ENCODE measurements around the gene LLGL1. TPM values are rescaled to one million over a fixed set of nuclear protein-coding genes. Genes with fewer than 3 reads are reported as not detected.

The LLGL1 gene
- total RNA-seq, 1 donor from 2014 or later, result 9.0 TPM

DNA sequence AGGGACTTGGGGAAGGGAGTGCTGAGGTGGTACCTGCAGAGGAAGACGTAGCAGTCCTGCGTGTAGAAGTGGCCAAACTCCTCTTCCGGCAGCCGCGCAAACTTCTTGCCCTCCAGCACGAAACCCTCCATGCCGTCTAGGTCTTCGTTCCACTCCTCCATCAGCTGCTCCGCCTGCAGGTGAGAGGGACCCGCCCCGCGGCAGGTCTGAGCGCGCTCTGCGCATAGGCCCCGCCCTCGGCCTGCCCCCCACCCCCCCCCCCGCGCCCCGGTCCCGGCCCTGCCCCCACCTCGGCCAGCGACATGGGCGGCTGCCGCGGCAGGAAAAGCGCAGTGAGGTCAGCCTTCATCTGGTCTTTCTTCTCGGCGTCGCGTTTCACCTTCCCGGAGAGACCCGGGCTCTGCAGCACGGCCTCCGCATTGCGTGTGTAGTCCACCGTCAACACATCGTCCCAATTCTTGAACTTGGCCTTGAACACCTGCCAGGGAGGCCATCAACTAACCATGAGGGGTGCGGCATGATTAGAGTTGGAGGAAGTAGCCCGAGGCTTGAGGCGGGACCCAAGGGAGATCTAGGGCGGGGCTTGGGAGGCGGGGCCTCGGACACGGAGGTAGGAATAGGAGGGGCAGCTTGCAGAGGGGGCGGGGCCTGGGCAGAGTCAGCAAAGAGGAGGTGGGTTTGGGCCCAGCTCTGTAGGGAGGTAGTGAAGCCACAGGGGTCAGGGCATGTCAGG lies 21.6 kb downstream of the LLGL1 start:
- peak; percentile 72 for DNase-seq
- intact Hi-C loops (cut with micrococcal nuclease), result no loop called here

DNA sequence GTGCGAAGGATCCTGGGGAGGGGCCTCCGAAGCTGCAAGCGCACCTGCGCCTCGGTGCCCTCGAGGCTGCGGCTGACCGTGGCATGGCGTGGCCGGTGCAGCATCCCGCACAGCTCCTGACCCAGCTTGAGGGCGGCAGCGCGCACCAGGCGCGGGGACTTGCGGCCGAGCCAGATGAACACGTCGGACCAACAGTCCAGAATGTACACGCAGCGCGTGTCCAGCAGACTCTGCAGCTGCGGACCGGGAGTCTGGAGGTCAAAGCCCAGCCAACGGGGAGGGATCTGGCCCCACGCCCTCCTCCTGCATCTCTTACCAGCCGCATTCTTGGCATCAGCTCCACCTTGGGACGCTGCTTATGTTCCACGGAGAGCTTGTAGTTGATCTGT lies 22.2 kb downstream of the LLGL1 start:
- peak; percentile 75 for DNase-seq
- intact Hi-C loops (cut with micrococcal nuclease), result no loop called here
- peak; percentile 43 for ATAC-seq

More for the DNA sequence above, 21.6 kb downstream of the LLGL1 start:
- peak; percentile 47 for ATAC-seq

DNA sequence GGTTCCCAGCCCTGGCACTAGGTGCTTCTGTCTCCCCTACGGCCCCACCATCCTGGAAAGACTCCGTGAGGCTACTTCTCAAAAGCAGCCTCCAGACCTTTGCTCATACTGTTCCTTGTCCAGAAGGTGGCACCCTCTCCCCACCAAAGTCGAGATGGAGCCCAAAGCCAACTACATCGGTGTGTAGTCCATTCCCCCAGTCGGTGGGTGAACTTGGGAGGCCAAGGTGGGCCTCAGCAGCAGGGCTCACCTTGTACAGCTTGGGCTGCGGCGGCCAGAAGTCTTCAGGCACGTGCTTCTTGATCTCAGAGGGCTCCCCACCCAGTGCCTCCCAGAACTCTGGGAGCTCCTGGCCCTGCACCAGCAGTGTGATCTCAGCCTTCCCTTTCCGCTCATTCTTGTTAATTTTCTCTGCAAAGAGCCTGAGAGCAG lies 22.9 kb downstream of the LLGL1 start:
- peak; percentile 54 for ATAC-seq
- intact Hi-C loops (cut with micrococcal nuclease), result no loop called here

DNA sequence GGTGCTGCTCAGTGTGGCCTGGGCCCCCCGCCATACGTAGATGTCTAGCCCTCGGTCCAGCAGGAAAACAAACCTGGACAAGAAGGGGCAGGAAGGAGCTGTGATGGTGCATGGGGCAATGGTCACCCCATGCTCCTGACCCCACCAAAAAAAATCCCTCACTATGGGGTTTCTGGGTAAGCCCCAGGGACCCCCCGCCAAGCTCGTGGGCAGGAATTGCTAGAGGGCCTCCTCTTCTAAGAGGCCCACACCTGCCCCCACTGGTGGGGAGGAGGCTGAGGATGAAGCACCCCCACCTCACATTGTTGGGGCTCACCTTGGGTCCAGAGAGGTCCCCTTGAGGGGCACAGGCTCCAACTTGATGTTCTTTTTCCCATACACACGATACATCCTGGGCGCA lies 23.4 kb downstream of the LLGL1 start:
- DNase-seq (no peak), ATAC-seq (no peak)

More for the DNA sequence above, 22.9 kb downstream of the LLGL1 start:
- DNase-seq, result peak; percentile 61

GRCh38 chr17:18250259-18250658 lies 24.8 kb downstream of the LLGL1 start:
- DNase-seq, result no peak
- ATAC-seq, result no peak
- intact Hi-C loops (cut with micrococcal nuclease), result no loop called here

More for the DNA sequence above, 23.4 kb downstream of the LLGL1 start:
- intact Hi-C loops (cut with micrococcal nuclease), result no loop called here

GRCh38 chr17:18250708-18251107 lies 25.3 kb downstream of the LLGL1 start:
- ATAC-seq (no peak), DNase-seq (no peak)
- intact Hi-C loops (cut with micrococcal nuclease), result no loop called here

- intact Hi-C loops (cut with micrococcal nuclease), result no loop called here
- ATAC-seq, result no peak
- no peak for DNase-seq
Observed at GRCh38 chr17:18251204-18251603, 25.8 kb downstream of the LLGL1 start.

DNA sequence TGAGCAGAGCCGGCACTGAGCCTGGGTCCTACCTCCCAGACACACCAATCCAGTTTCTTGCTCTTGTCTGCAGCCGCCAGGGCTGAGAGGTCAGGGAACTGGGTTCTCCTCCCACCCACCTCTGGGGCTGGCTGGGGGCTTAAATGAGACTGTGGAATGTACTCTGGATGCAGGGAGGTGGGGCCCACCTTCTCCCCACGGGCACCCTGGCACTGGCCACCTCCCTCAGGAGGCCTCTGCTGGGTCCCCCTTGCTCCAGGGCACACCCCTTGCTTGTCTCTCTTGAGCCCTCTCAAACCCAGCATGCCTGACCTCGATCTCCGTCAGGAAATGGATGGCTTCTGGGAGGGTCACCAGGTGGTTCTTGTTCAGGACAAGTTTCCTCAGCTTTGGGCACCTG lies 26.7 kb downstream of the LLGL1 start:
- no peak for DNase-seq
- intact Hi-C loops (cut with micrococcal nuclease), result no loop called here
- no peak for ATAC-seq

- DNase-seq (no peak), ATAC-seq (no peak)
- intact Hi-C loops (cut with micrococcal nuclease), result no loop called here
Observed at GRCh38 chr17:18253187-18253884, 27.9 kb downstream of the LLGL1 start.

DNA sequence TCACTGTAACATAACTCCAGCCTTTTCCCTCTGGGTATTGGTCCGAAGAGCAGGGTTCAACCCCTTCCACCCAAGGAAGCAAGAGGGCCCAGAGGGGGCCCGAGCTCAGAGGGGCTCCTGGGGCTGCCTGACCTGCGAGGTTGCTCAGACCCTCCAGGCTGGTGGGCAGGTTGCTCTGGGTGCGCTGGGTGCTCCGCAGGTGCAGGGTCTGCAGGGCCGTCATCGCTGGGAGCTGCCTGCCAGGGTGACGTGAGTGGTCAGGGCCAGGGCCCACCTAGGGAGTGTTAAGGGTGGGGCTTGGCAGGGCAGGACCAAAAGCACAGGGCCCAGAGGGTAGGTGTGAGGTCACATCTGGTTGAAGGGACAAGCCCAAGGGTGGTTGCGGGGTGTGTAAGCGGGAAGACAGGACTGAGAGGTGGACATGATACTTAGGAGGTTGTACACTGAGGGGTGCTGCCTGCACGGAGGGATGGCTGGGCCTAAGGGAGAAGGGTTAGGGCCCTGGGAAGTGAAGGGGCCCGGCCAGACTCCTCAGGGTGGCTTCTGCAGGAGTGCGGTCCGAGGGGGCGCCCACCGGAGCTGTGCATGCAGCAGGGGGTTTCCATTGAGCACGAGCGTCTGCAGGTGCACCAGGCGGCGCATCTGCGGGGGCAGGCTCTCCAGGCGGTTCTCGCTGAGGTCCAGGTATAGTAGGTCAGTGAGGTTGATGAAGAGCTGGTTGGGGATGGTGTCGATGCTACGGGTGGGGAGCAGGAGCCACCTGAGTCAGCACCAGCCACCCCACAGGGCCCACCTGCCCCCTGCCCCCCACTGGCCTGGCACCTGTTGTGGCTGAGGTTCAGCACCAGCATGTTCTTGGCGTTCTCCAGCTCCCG lies 28.7 kb downstream of the LLGL1 start:
- ATAC-seq, result no peak
- no peak for DNase-seq
- intact Hi-C loops (cut with micrococcal nuclease), result no loop called here

DNA sequence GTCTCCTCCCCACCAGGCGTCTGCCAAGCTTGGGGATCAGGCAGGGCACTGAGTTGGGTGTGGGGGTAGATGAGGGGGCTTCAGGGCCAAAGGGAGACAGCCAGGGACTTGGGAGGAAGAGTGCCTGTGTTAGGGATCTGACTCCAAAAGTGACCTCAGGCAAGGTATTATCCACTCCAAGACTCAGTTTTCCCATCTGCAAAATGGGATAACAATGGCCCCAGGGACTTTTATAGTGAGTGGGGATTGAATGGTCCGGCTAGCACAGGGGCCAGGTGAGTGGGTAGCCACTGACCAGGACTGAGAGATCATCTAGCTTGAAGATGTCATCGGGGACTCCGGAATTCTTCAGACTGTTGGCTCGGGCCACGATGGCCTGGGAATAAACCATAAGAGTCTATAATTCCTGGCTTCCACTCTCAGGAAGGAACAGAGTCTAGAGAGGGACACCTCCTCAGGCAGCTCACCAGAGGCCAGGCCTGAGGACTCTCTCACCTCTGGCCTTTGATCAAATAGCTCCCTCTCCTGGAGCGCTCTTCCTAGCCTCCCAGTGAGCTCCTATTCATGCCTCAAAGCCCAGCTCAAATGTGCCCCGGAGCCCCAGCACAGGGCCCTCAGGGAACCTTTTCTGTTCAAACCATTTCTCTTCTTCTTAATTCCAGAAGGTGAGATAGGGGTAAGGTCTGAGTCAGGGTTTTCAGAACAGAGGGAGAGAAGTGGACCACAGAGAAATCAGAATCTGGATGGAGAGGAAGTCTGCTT lies 29.6 kb downstream of the LLGL1 start:
- no peak for ATAC-seq
- intact Hi-C loops (cut with micrococcal nuclease), result no loop called here
- no peak for DNase-seq

DNA sequence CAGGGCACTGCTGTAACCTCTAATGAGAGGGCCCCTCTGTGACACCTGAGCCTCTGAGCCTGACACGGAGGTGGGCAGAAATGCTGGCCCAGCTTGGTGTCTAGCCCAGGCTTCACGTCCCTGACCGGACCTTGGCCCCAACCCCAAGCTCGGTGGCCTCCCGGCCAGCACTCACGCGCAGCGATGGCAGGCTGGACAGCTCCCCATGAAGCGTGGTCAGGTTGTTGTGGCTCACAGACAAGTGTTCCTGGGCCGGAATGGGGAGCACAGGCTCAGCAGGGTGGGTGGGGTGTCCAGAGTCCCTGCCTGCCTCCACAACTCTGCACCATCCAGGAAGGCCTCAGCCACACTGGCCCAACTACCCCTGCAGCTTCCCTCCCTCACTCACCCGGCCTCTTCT lies 30.9 kb downstream of the LLGL1 start:
- intact Hi-C loops (cut with micrococcal nuclease), result no loop called here
- DNase-seq (no peak), ATAC-seq (no peak)

DNA sequence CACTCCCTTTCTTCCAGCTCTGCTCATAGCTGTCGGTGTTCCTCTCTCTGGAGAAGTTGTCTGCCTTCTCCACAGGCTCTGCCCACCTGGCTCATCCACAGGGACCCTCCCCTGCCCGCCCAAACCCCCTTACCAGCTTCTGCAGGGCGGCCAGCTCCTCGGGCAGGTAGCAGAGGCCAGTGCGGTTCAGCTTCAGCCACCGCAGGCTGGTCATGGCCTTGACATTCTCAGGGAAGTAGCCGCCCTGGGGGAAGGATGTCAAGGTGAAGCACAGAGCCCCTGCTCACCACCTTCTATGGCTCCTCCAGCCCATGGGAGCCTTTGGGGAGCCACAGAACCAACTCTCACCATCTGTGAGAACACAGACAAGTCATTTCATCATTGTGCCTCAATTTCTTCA lies 31.3 kb downstream of the LLGL1 start:
- intact Hi-C loops (cut with micrococcal nuclease), result no loop called here
- DNase-seq (no peak), ATAC-seq (no peak)

DNA sequence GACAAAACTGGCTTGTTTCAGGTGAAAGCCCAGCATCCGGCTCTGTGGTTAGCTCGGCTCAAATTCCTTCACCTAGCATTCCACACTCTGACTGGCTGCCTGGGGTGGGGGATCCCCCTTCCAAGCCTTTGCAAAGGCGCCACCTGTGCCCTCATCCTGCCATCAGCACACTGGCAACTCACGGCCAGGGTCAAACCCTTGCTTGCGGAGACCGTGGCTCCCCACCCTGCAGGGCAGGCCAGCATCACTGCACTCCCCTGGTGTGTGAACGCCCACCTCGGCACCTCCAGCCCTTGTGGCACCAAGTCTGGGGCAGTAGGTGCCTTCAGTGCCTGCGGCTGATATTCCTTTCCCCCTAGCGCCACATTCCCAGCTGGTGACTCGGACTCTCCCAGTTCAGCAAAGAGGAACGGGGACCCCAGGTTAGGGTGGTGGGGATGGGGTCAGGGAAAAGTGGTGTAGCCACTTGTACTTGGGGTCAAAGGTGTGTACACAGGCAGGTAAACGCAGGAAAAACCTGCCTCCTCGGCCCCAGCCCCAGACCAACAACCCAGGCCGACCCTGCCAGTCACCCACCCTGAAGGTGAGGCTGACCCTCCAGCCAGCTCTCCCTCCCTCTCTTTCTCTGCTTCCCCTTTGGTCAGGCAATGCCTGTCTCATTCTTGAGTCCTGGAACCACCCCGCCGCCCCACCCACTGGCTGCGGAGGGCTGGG lies 32.0 kb downstream of the LLGL1 start:
- intact Hi-C loops (cut with micrococcal nuclease), result no loop called here
- ATAC-seq (peak; percentile 8), DNase-seq (peak; percentile 70)

DNA sequence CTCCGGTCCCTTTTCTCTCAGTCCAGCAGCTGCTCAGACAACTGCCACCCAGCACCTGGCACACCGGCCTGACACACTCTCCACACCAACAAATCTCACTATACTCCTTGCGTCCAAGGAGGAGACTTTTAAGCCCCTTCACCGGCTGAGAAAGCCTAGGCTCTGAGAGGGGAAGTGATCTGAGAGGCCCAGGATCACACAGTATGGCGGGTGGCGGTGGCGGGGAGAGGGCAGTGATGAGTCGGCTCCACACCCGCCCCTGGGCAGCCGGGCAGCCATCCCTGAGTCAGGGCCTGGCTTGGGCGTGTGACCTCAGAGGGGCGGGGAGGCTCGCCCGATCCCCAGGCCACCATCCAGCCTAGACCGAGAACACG lies 32.5 kb downstream of the LLGL1 start:
- intact Hi-C loops (cut with micrococcal nuclease), result no loop called here
- DNase-seq (peak; percentile 86), ATAC-seq (peak; percentile 63)

DNA sequence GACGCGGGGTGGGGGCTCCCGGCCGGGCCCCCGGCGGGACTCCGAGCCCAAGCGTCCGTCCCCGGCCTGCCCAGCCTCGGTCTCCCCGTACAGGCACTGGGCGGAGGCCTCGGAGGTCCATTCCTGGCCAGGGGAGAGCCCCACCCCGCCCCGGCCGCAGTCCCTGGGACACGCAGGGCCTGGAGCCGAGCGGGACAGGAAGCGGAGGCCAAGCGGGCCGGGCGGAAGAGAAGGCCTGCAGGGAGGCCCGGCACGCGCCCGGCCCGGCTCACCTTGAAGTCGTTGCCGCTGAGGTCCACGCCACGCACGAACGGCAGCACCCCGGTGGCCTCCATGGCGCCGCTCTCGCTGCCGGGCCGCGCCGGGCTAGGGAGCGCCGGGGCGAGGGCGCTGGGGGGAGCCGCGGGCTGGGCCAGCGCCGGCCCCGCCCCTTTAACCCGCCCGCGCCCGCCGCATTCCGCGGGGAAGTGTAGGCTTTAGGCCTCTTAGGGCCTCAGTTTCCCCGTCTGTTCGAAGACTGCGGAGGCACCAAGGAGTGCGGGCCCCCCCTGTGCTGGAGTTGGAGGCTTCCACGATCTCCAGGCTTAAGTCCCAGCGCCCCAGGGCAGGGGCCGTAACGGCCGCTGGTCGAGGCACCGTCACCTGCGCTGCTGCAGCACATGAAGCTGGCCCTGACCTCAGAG lies 33.1 kb downstream of the LLGL1 start, which contains the start of gene FLII:
Gene FLII (minus strand): TSS at position 383 of the 683 bp plus-strand sequence. CDS start 48 bp downstream, at position 335.
- intact Hi-C loops (cut with micrococcal nuclease), result no loop called here
- DNase-seq (peak; percentile 81), ATAC-seq (peak; percentile 64)

- DNase-seq (no peak), ATAC-seq (no peak)
- intact Hi-C loops (cut with micrococcal nuclease), result no loop called here
Observed at GRCh38 chr17:18259621-18260331, 34.3 kb downstream of the LLGL1 start.

Measured in left ventricle myocardium superior (tissue), 1 donor.